NCI-H128 (cell line): ENCODE data around the gene METAP1D.

Experiments
- DNase-seq: peaks from one replicate; lab custom pipeline; 2025; ENCODE audit not compliant: unreplicated experiment; lab: John Stamatoyannopoulos, UW

The METAP1D gene

GRCh38 chr2:172079838-172080640 lies 80.3 kb downstream of the METAP1D start:
- DNase-seq, result no peak

GRCh38 chr2:172080641-172081220 lies 81.0 kb downstream of the METAP1D start:
- no peak for DNase-seq

- no peak for DNase-seq
These were observed 81.7 kb downstream of the METAP1D start for GRCh38 chr2:172081221-172082022.

GRCh38 chr2:172082105-172082943 lies 82.6 kb downstream of the METAP1D start:
- no peak for DNase-seq

GRCh38 chr2:172082944-172083627 lies 83.3 kb downstream of the METAP1D start:
- no peak for DNase-seq

- no peak for DNase-seq
These were observed 84.1 kb downstream of the METAP1D start for GRCh38 chr2:172083628-172084394.

GRCh38 chr2:172084395-172084644 lies 84.6 kb downstream of the METAP1D start:
- no peak for DNase-seq

GRCh38 chr2:172084645-172085459 lies 85.1 kb downstream of the METAP1D start:
- DNase-seq, result peak; percentile 86

- no peak for DNase-seq
These were observed 85.9 kb downstream of the METAP1D start, which contains the start of gene DLX1 for GRCh38 chr2:172085460-172086159. DLX1 (plus strand) TSS chr2:172085507; CDS start chr2:172085678, 171 bp downstream.

- DNase-seq, result no peak
These were observed 86.8 kb downstream of the METAP1D start for GRCh38 chr2:172086241-172087206.

GRCh38 chr2:172087207-172087779 lies 87.5 kb downstream of the METAP1D start:
- no peak for DNase-seq

GRCh38 chr2:172087780-172088244 lies 88.1 kb downstream of the METAP1D start:
- no peak for DNase-seq

- DNase-seq, result no peak
These were observed 88.7 kb downstream of the METAP1D start for GRCh38 chr2:172088245-172089004.

- DNase-seq, result no peak
These were observed 89.3 kb downstream of the METAP1D start for GRCh38 chr2:172089005-172089504.

- no peak for DNase-seq
These were observed 89.9 kb downstream of the METAP1D start for GRCh38 chr2:172089633-172090032.
